Measurements from ENCODE around the gene DENND1A.

Gene DENND1A

GRCh38 chr9:123696476-123696875, 233.4 kb downstream of the DENND1A start:
- TF ChIP-seq GATA1 (IDR thresholded peaks at IDR 0.05; ENCODE audit: low read depth, low read length), result no peak
- no peak for TF ChIP-seq POLR2A (IDR thresholded peaks at IDR 0.05; ENCODE audit: low read length)
- no peak for DNase-seq

- TF ChIP-seq POLR2A (IDR thresholded peaks at IDR 0.05; ENCODE audit: low read length) (no peak), GATA1 (IDR thresholded peaks at IDR 0.05; ENCODE audit: low read depth, low read length) (no peak)
- no peak for DNase-seq
These were observed 234.5 kb downstream of the DENND1A start for GRCh38 chr9:123695386-123695785.

GRCh38 chr9:123691765-123692303, 238.1 kb downstream of the DENND1A start:
- no peak for DNase-seq
- no peak for TF ChIP-seq GATA1 (IDR thresholded peaks at IDR 0.05; ENCODE audit: low read depth, low read length)
- TF ChIP-seq POLR2A (IDR thresholded peaks at IDR 0.05; ENCODE audit: low read length), result no peak

- no peak for TF ChIP-seq GATA1 (IDR thresholded peaks at IDR 0.05; ENCODE audit: low read depth, low read length)
- TF ChIP-seq POLR2A (IDR thresholded peaks at IDR 0.05; ENCODE audit: low read length), result no peak
These were observed 240.1 kb downstream of the DENND1A start for GRCh38 chr9:123689701-123690428.

GRCh38 chr9:123687246-123687751, 242.6 kb downstream of the DENND1A start:
- no peak for DNase-seq
- TF ChIP-seq GATA1 (IDR thresholded peaks at IDR 0.05; ENCODE audit: low read depth, low read length) (no peak), POLR2A (IDR thresholded peaks at IDR 0.05; ENCODE audit: low read length) (no peak)

More at GRCh38 chr9:123689701-123690428, 240.1 kb downstream of the DENND1A start:
- DNase-seq, result no peak

- no peak for TF ChIP-seq POLR2A (IDR thresholded peaks at IDR 0.05; ENCODE audit: low read length)
- no peak for TF ChIP-seq GATA1 (IDR thresholded peaks at IDR 0.05; ENCODE audit: low read depth, low read length)
- no peak for DNase-seq
These were observed 243.1 kb downstream of the DENND1A start for GRCh38 chr9:123686829-123687192.

GRCh38 chr9:123686131-123686828, 243.6 kb downstream of the DENND1A start:
- no peak for TF ChIP-seq POLR2A (IDR thresholded peaks at IDR 0.05; ENCODE audit: low read length)
- TF ChIP-seq GATA1 (IDR thresholded peaks at IDR 0.05; ENCODE audit: low read depth, low read length), result no peak
- no peak for DNase-seq

- no peak for DNase-seq
- TF ChIP-seq GATA1 (IDR thresholded peaks at IDR 0.05; ENCODE audit: low read depth, low read length) (no peak), POLR2A (IDR thresholded peaks at IDR 0.05; ENCODE audit: low read length) (no peak)
These were observed 244.3 kb downstream of the DENND1A start for GRCh38 chr9:123685489-123686083.

- TF ChIP-seq GATA1 (IDR thresholded peaks at IDR 0.05; ENCODE audit: low read depth, low read length) (no peak), POLR2A (IDR thresholded peaks at IDR 0.05; ENCODE audit: low read length) (no peak)
- DNase-seq, result no peak
These were observed 245.4 kb downstream of the DENND1A start for GRCh38 chr9:123684393-123685149.

- DNase-seq, result no peak
- no peak for TF ChIP-seq GATA1 (IDR thresholded peaks at IDR 0.05; ENCODE audit: low read depth, low read length)
- TF ChIP-seq POLR2A (IDR thresholded peaks at IDR 0.05; ENCODE audit: low read length), result no peak
These were observed 247.2 kb downstream of the DENND1A start for GRCh38 chr9:123682746-123683145.

GRCh38 chr9:123680352-123680751, 249.6 kb downstream of the DENND1A start:
- TF ChIP-seq GATA1 (IDR thresholded peaks at IDR 0.05; ENCODE audit: low read depth, low read length), result no peak
- no peak for TF ChIP-seq POLR2A (IDR thresholded peaks at IDR 0.05; ENCODE audit: low read length)
- DNase-seq, result no peak

GRCh38 chr9:123679330-123679987, 250.5 kb downstream of the DENND1A start:
- DNase-seq, result no peak
- TF ChIP-seq GATA1 (IDR thresholded peaks at IDR 0.05; ENCODE audit: low read depth, low read length) (no peak), POLR2A (IDR thresholded peaks at IDR 0.05; ENCODE audit: low read length) (no peak)

- no peak for DNase-seq
- no peak for TF ChIP-seq GATA1 (IDR thresholded peaks at IDR 0.05; ENCODE audit: low read depth, low read length)
- no peak for TF ChIP-seq POLR2A (IDR thresholded peaks at IDR 0.05; ENCODE audit: low read length)
These were observed 251.0 kb downstream of the DENND1A start for GRCh38 chr9:123678878-123679329.
